ENCODE measurements around the gene RPS18.
"Not testable (repeated sequence)": the region's sequence is repeated elsewhere in the genome, so short reads cannot be mapped to it uniquely, and the experiment has no call there.

The RPS18 gene

DNA sequence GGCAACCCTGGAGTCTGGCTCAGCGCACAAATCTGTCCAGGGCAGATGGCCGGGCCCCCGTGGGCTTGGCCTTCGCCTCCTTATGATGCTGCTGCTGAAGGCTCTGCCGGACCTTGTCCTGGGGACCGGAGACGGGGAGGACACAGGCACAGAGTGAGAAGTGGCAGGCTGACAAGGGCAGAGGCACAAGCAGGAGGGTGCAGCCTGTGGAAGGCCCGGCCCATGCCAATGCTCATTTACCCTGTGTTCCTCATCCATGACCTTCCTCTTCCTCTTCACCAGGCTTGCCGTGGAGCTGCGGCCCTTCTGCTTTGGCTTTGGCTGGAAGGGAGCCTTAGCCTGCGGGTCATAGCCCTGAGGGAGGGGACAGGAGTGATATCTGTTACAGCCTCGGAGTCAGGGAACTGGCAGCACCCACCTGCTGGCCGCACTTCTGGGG is 7.4 kb downstream of the RPS18 start:
- WGBS = 92% methylated on average over 13 of the region's 13 CpGs
- H3K36me3 ChIP-seq (ENCODE audit: insufficient read depth, low read length) = peaks cover 79% of the 10 kb centered on the region
- H3K4me3 ChIP-seq (ENCODE audit: low read length) = no peak overlapping the region
- no peaks in the 10 kb centered on the region for H3K9me3 ChIP-seq (ENCODE audit: insufficient read depth, low read depth, low read length)
- H3K4me1 ChIP-seq (ENCODE audit: insufficient read depth, low read length) = peaks cover 16% of the 10 kb centered on the region
- H3K27ac ChIP-seq (ENCODE audit: low read depth, low read length) = no peak overlapping the region
- no peaks in the 10 kb centered on the region for H3K27me3 ChIP-seq (ENCODE audit: insufficient read depth, low read length)
- no peak overlapping the region for H3K9ac ChIP-seq (ENCODE audit: low read depth, low read length)

DNA sequence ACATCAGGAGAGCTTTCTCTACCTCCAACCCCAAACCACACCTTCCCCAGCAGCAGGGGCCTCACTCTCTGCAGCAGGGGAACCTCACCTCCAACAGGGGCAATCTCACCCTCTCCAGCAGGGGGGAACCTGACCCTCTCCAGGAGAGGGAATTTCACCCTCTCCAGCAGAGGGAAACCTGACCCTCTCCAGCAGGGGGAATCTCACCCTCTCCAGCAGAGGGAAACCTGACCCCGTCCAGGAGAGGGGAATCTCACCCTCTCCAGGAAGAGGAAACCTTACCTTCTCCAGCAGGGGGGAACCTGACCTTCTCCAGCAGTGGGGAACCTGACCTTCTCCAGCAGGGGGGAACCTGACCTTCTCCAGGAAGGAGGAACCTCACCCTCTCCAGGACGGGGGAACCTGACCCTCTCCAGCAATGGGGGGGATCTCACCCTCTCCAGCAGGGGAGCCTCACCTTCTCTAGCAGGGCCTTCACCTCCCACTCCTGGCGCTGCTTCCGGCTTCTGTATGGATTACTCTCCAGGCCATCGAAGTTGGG is 8.2 kb downstream of the RPS18 start:
- H3K9me3 ChIP-seq (ENCODE audit: insufficient read depth, low read depth, low read length) = no peaks in the 10 kb centered on the region
- H3K27ac ChIP-seq (ENCODE audit: low read depth, low read length) = no peak overlapping the region
- WGBS = 71% methylated on average over 5 of the region's 5 CpGs
- H3K27me3 ChIP-seq (ENCODE audit: insufficient read depth, low read length) = no peaks in the 10 kb centered on the region
- no peak overlapping the region for H3K4me3 ChIP-seq (ENCODE audit: low read length)
- H3K36me3 ChIP-seq (ENCODE audit: insufficient read depth, low read length) = peaks cover 79% of the 10 kb centered on the region
- H3K9ac ChIP-seq (ENCODE audit: low read depth, low read length) = no peak overlapping the region
- peaks cover 8% of the 10 kb centered on the region for H3K4me1 ChIP-seq (ENCODE audit: insufficient read depth, low read length)

DNA sequence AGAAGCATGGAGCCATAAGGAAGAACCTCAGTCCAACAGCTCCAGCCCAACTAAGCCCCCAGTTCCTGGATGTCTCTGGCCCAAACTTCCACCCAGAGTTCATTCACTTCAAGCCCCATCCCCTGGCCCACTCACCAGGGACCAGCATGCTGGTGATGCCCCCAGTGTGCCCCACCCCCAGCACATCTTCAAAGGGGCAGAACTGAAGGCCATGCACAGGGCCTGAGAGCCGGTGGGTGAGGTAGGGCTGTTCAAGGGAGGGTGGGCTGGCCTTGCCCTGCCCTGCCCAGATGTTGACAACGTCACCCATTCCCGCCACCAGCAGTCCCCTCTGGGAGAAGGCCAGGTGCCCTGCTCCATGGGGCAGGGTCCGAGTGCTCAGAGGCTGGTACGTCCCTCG is 8.7 kb downstream of the RPS18 start:
- Histone ChIP-seq H3K9ac (ENCODE audit: low read depth, low read length) (no peak overlapping the region), H3K27ac (ENCODE audit: low read depth, low read length) (no peak overlapping the region), H3K27me3 (ENCODE audit: insufficient read depth, low read length) (no peaks in the 10 kb centered on the region), H3K36me3 (ENCODE audit: insufficient read depth, low read length) (peaks cover 78% of the 10 kb centered on the region), H3K9me3 (ENCODE audit: insufficient read depth, low read depth, low read length) (no peaks in the 10 kb centered on the region), H3K4me1 (ENCODE audit: insufficient read depth, low read length) (peaks cover 6% of the 10 kb centered on the region), H3K4me3 (ENCODE audit: low read length) (no peak overlapping the region)
- WGBS = 94% methylated on average over 6 of the region's 6 CpGs

- H3K27me3 ChIP-seq (ENCODE audit: insufficient read depth, low read length); H3K4me3 ChIP-seq (ENCODE audit: low read length); H3K9me3 ChIP-seq (ENCODE audit: insufficient read depth, low read depth, low read length); H3K9ac ChIP-seq (ENCODE audit: low read depth, low read length); H3K4me1 ChIP-seq (ENCODE audit: insufficient read depth, low read length); H3K27ac ChIP-seq (ENCODE audit: low read depth, low read length): not testable (repeated sequence)
- WGBS = 93% methylated on average over 4 of the region's 4 CpGs
- peaks cover 67% of the 10 kb centered on the region for H3K36me3 ChIP-seq (ENCODE audit: insufficient read depth, low read length)
Measured at GRCh38 chr6:33285214-33285613, 13.3 kb downstream of the RPS18 start.

- no peak overlapping the region for H3K27ac ChIP-seq (ENCODE audit: low read depth, low read length)
- H3K27me3 ChIP-seq (ENCODE audit: insufficient read depth, low read length) = no peaks in the 10 kb centered on the region
- H3K9ac ChIP-seq (ENCODE audit: low read depth, low read length) = no peak overlapping the region
- H3K36me3 ChIP-seq (ENCODE audit: insufficient read depth, low read length) = peaks cover 62% of the 10 kb centered on the region
- H3K9me3 ChIP-seq (ENCODE audit: insufficient read depth, low read depth, low read length) = no peaks in the 10 kb centered on the region
- no peak overlapping the region for H3K4me3 ChIP-seq (ENCODE audit: low read length)
- 94% methylated on average over 22 of the region's 22 CpGs for WGBS
- peaks cover 8% of the 10 kb centered on the region; the same call in 1 of the 2 replicates for H3K4me1 ChIP-seq (ENCODE audit: insufficient read depth, low read length)
Measured at GRCh38 chr6:33286946-33287914, 15.4 kb downstream of the RPS18 start.

GRCh38 chr6:33288141-33288920 is 16.5 kb downstream of the RPS18 start:
- Histone ChIP-seq H3K36me3 (ENCODE audit: insufficient read depth, low read length) (peaks cover 64% of the 10 kb centered on the region), H3K4me1 (ENCODE audit: insufficient read depth, low read length) (peaks cover 8% of the 10 kb centered on the region; the same call in 1 of the 2 replicates), H3K27ac (ENCODE audit: low read depth, low read length) (no peak overlapping the region), H3K9ac (ENCODE audit: low read depth, low read length) (peak overlapping the region; percentile 90), H3K27me3 (ENCODE audit: insufficient read depth, low read length) (no peaks in the 10 kb centered on the region), H3K4me3 (ENCODE audit: low read length) (peak overlapping the region; percentile 97), H3K9me3 (ENCODE audit: insufficient read depth, low read depth, low read length) (no peaks in the 10 kb centered on the region)
- 15% methylated on average over 19 of the region's 21 CpGs for WGBS

- Histone ChIP-seq H3K4me1 (ENCODE audit: insufficient read depth, low read length) (peaks cover 8% of the 10 kb centered on the region; the same call in 1 of the 2 replicates), H3K27ac (ENCODE audit: low read depth, low read length) (peak within 1 kb of the TSS; percentile 53; the same call in 1 of the 2 replicates), H3K4me3 (ENCODE audit: low read length) (peak within 1 kb of the TSS; percentile 97), H3K9ac (ENCODE audit: low read depth, low read length) (peak within 1 kb of the TSS; percentile 90), H3K27me3 (ENCODE audit: insufficient read depth, low read length) (no peaks in the 10 kb centered on the region), H3K9me3 (ENCODE audit: insufficient read depth, low read depth, low read length) (no peaks in the 10 kb centered on the region), H3K36me3 (ENCODE audit: insufficient read depth, low read length) (peaks cover 65% of the 10 kb centered on the region)
- under 1% methylated on average over 43 of the region's 43 CpGs for WGBS
Measured at GRCh38 chr6:33288921-33289783, 17.3 kb downstream of the RPS18 start, which contains the start of the genes PFDN6 and WDR46. Gene PFDN6 (plus strand): TSS chr6:33289601. CDS start chr6:33289857, 256 bp downstream. Gene WDR46 (minus strand): TSS chr6:33289239. CDS start chr6:33289170, 69 bp downstream.

GRCh38 chr6:33289784-33290315 is 18.0 kb downstream of the RPS18 start:
- 0% methylated on average over 13 of the region's 14 CpGs for WGBS
- peak overlapping the region; percentile 90 for H3K9ac ChIP-seq (ENCODE audit: low read depth, low read length)
- H3K9me3 ChIP-seq (ENCODE audit: insufficient read depth, low read depth, low read length) = no peaks in the 10 kb centered on the region
- H3K4me1 ChIP-seq (ENCODE audit: insufficient read depth, low read length) = peaks cover 8% of the 10 kb centered on the region; the same call in 1 of the 2 replicates
- H3K27ac ChIP-seq (ENCODE audit: low read depth, low read length) = peak overlapping the region; percentile 53; the same call in 1 of the 2 replicates
- peaks cover 61% of the 10 kb centered on the region for H3K36me3 ChIP-seq (ENCODE audit: insufficient read depth, low read length)
- no peaks in the 10 kb centered on the region for H3K27me3 ChIP-seq (ENCODE audit: insufficient read depth, low read length)
- H3K4me3 ChIP-seq (ENCODE audit: low read length) = peak overlapping the region; percentile 97

GRCh38 chr6:33290459-33290858 is 18.6 kb downstream of the RPS18 start:
- Histone ChIP-seq H3K36me3 (ENCODE audit: insufficient read depth, low read length) (peaks cover 56% of the 10 kb centered on the region), H3K9me3 (ENCODE audit: insufficient read depth, low read depth, low read length) (no peaks in the 10 kb centered on the region), H3K4me3 (ENCODE audit: low read length) (peak overlapping the region; percentile 97), H3K27ac (ENCODE audit: low read depth, low read length) (no peak overlapping the region), H3K4me1 (ENCODE audit: insufficient read depth, low read length) (peaks cover 8% of the 10 kb centered on the region; the same call in 1 of the 2 replicates), H3K27me3 (ENCODE audit: insufficient read depth, low read length) (no peaks in the 10 kb centered on the region), H3K9ac (ENCODE audit: low read depth, low read length) (peak overlapping the region; percentile 90)
- 85% methylated on average over 7 of the region's 7 CpGs for WGBS
